HepG2 (cell line): Measurements from ENCODE around the gene GPM6B. TPM values are rescaled to one million over a fixed set of nuclear protein-coding genes. Genes with fewer than 3 reads are reported as not detected.

Source experiments
- ATAC-seq: fragments of 200-7000 bp; cut with Tn5 transposase; 3 replicates; pipeline ENCODE4 v1.9.1; 2020; ENCODE audit warnings: mild to moderate bottlenecking, moderate library complexity
- BruUV-seq: library from RNA; stranded (reverse); fragments of 400-500 nt; replicated peaks from 2 replicates; lab custom pipeline; 2021; lab: Mats Ljungman, UMichigan
- CTCF ChIA-PET: fragments of 300-600 bp; formaldehyde crosslinking; extraction: SDS; loops from one replicate; lab custom pipeline; 2021; ENCODE audit warnings: low total read pairs, inconsistent platforms, low intra/inter-chr PET ratio; lab: Yijun Ruan, JAX
- POLR2A ChIA-PET: fragments of 350-600 bp; sonication (Branson Sonifier 250); formaldehyde crosslinking; loops from one replicate; lab custom pipeline; 2020; ENCODE audit warnings: antibody characterized with exemption, inconsistent platforms; lab: Yijun Ruan, JAX
- DNase-seq: peaks from one replicate; pipeline ENCODE4 v3.0.0-alpha.2; 2015; ENCODE audit warnings: low spot score
- FAIRE-seq: peaks from 3 replicates; lab custom pipeline; 2011; peaks lifted over from hg19 to GRCh38; lab: Jason Lieb, UNC
- H2AFZ ChIP-seq: one replicate; pipeline ENCODE4 v1.6.1; 2011; ENCODE audit warnings: low read length, inconsistent platforms
- H3K27ac ChIP-seq: fragments of 300-600 bp; 3 replicates; pipeline ENCODE4 v1.8.0; 2011; ENCODE audit warnings: mixed run types, mild to moderate bottlenecking, mixed read lengths, low read length, inconsistent platforms; ENCODE audit not compliant: insufficient read depth; ENCODE audit errors: extremely low read length
- H3K27me3 ChIP-seq, 2 experiments: fragments of 200-600 bp in 1 of 2; 2 replicates in 1 of 2; 3 replicates in 1 of 2; pipeline versions ENCODE4 v1.6.0 to v1.8.0; 2011; ENCODE audit warnings: low read length in 2 of 2, mild to moderate bottlenecking in 2 of 2, moderate library complexity in 2 of 2, inconsistent platforms in 1 of 2; ENCODE audit not compliant: insufficient read depth in 2 of 2, control insufficient read depth in 1 of 2
- H3K36me3 ChIP-seq, 2 experiments: fragments of 200-600 bp in 1 of 2; replicated peaks in 1 of 2; 2 replicates in 1 of 2; 3 replicates in 1 of 2; pipeline versions ENCODE4 v1.5.1 to v1.8.0; 2011; ENCODE audit warnings: low read length in 2 of 2, inconsistent platforms in 1 of 2; ENCODE audit not compliant: insufficient read depth in 2 of 2, control insufficient read depth in 1 of 2
- H3K4me1 ChIP-seq: 2 replicates; pipeline ENCODE4 v1.5.1; 2012; ENCODE audit warnings: low read length, inconsistent platforms; ENCODE audit not compliant: insufficient read depth
- H3K4me2 ChIP-seq: 2 replicates; pipeline ENCODE4 v1.6.0; 2011; ENCODE audit warnings: low read depth, low read length, inconsistent platforms
- H3K4me3 ChIP-seq, 3 experiments: fragments of 200-600 bp in 1 of 3; sonication (generic), shearing (Covaris generic) in 1 of 3; replicated peaks in 1 of 3; 2 replicates each; pipeline ENCODE4 v1.5.1; 2011 to 2016; ENCODE audit warnings: low read length in 3 of 3, inconsistent platforms in 2 of 3, low read depth in 2 of 3, mild to moderate bottlenecking in 2 of 3, control low read depth in 1 of 3, mixed read lengths in 1 of 3; ENCODE audit not compliant: insufficient read depth in 1 of 3
- H3K79me2 ChIP-seq: one replicate; pipeline ENCODE4 v1.6.1; 2011; ENCODE audit warnings: low read length, inconsistent platforms; ENCODE audit not compliant: insufficient read depth
- H3K9ac ChIP-seq: 2 replicates; pipeline ENCODE4 v1.6.0; 2011; ENCODE audit warnings: mild to moderate bottlenecking, low read depth, low read length, inconsistent platforms; ENCODE audit not compliant: insufficient read depth
- H3K9me3 ChIP-seq: 2 replicates; pipeline ENCODE4 v1.5.1; 2012; ENCODE audit warnings: mild to moderate bottlenecking, low read length
- H4K20me1 ChIP-seq: 2 replicates; pipeline ENCODE4 v1.6.0; 2011; ENCODE audit warnings: inconsistent platforms, mild to moderate bottlenecking, low read length, moderate library complexity; ENCODE audit not compliant: insufficient read depth
- ARNT ChIP-seq: fragments of 450-650 bp; IDR thresholded peaks from 2 replicates; pipeline ENCODE4 v1.6.1; 2017
- ETS1 ChIP-seq: sonication (generic); formaldehyde crosslinking; IDR thresholded peaks from 2 replicates; pipeline ENCODE4 v1.4.0; 2020; ENCODE audit warnings: missing genetic modification reagents
- GZF1 ChIP-seq: sonication (generic); formaldehyde crosslinking; IDR thresholded peaks from 2 replicates; pipeline ENCODE4 v1.5.1; 2020; ENCODE audit warnings: mild to moderate bottlenecking, missing genetic modification reagents
- ISL2 ChIP-seq: sonication (generic); formaldehyde crosslinking; IDR thresholded peaks from 2 replicates; pipeline ENCODE4 v1.5.0; 2020; ENCODE audit warnings: missing genetic modification reagents
- MTF2 ChIP-seq: sonication (generic); formaldehyde crosslinking; IDR thresholded peaks from 2 replicates; pipeline ENCODE4 v1.5.0; 2020; ENCODE audit warnings: missing genetic modification reagents, borderline replicate concordance
- NONO ChIP-seq, 2 experiments: fragments of 450-650 bp in 1 of 2; sonication (generic) in 1 of 2; formaldehyde crosslinking in 1 of 2; IDR thresholded peaks in 1 of 2; conservative IDR thresholded peaks in 1 of 2; 2 replicates each; pipeline versions ENCODE4 v1.6.1 to v1.8.0; 2017 to 2022; ENCODE audit warnings: mild to moderate bottlenecking in 1 of 2, missing genetic modification reagents in 1 of 2, moderate library complexity in 1 of 2
- SAP130 ChIP-seq: IDR thresholded peaks from 2 replicates; pipeline ENCODE4 v1.6.1; 2016; ENCODE audit warnings: low read depth
- SNAPC5 ChIP-seq: sonication (generic); formaldehyde crosslinking; IDR thresholded peaks from 2 replicates; pipeline ENCODE4 v1.8.1; 2023; ENCODE audit warnings: mild to moderate bottlenecking, missing genetic modification reagents, borderline replicate concordance
- SRSF9 ChIP-seq: fragments of 200-400 bp; formaldehyde crosslinking; IDR thresholded peaks from 2 replicates; pipeline ENCODE4 v1.6.1; 2018; ENCODE audit warnings: borderline replicate concordance, mild to moderate bottlenecking, low read depth, low read length; ENCODE audit not compliant: insufficient read depth, poor library complexity, severe bottlenecking
- TFDP1 ChIP-seq: IDR thresholded peaks from 2 replicates; pipeline ENCODE4 v1.6.1; 2016; ENCODE audit warnings: missing compliant biosample characterization, missing genetic modification reagents, borderline replicate concordance
- USF2 ChIP-seq, 2 experiments: sonication (generic) in 1 of 2; formaldehyde crosslinking in 1 of 2; IDR thresholded peaks; 2 replicates each; pipeline versions ENCODE4 v1.5.1 to v1.6.1; 2011 to 2020; ENCODE audit warnings: borderline replicate concordance in 1 of 2, low read depth in 1 of 2, low read length in 1 of 2, mild to moderate bottlenecking in 1 of 2, missing genetic modification reagents in 1 of 2, moderate library complexity in 1 of 2
- ZEB1 ChIP-seq: IDR thresholded peaks from 2 replicates; pipeline ENCODE4 v1.6.1; 2012; ENCODE audit warnings: mild to moderate bottlenecking, low read depth, inconsistent platforms; ENCODE audit not compliant: insufficient replicate concordance
- ZNF24 ChIP-seq: fragments of 450-650 bp; IDR thresholded peaks from 2 replicates; pipeline ENCODE4 v1.6.1; 2017; ENCODE audit warnings: antibody characterized with exemption, mild to moderate bottlenecking
- ZNF792 ChIP-seq: IDR thresholded peaks from 2 replicates; pipeline ENCODE4 v1.6.1; 2016
- WGBS: methylation state at CpG from one replicate; pipeline ENCODE4 v1.1.6; 2017; ENCODE audit warnings: low lambda C conversion rate; 5-methylcytosine and 5-hydroxymethylcytosine counted together
- in situ Hi-C: cut with HindIII; loops from 2 replicates; pipeline ENCODE4 v1.10.0; 2017; ENCODE audit warnings: low pct_unique_long_range_greater_than_20kb; ENCODE audit not compliant: extremely low pct_ligation_motif_present
- intact Hi-C: fragments of 100-400 bp; cut with micrococcal nuclease; formaldehyde crosslinking; loops from one replicate; pipeline ENCODE4 v1.10.0; 2022; ENCODE audit not compliant: unreplicated experiment
- polyA plus RNA-seq, 8 experiments: library from polyadenylated mRNA; depleted of rRNA in 3 of 8; stranded (reverse) in 7 of 8; unstranded in 1 of 8; fragments of >200 nt; fragmentation: Illumina TruSeq in 4 of 8; extraction: Trizol in 4 of 8; gene quantifications; 2 replicates each; pipeline versions ENCODE4 v1.2.1 to v1.2.3, GENCODE V29; 2011 to 2016; ENCODE audit warnings: low read depth in 4 of 8, missing spikeins in 1 of 8, mixed read lengths in 1 of 8; ENCODE audit not compliant: insufficient read depth in 1 of 8
- total RNA-seq, 5 experiments: library from RNA; depleted of rRNA; stranded (reverse); fragments of >200 nt; fragmentation: Illumina TruSeq; extraction: Trizol; gene quantifications; 2 replicates each; pipeline ENCODE4 v1.2.3, GENCODE V29; 2016; ENCODE audit warnings: low read depth in 1 of 5

The GPM6B gene
- total and polyA plus RNA-seq, 2 of the 13 experiments (the other 11 are each of a cell fraction or from before 2014, with no cell fraction given), result not detected

GRCh38 chrX:13734278-13735172 is 82.4 kb downstream of the GPM6B start, which contains the start of the genes OFD1 and TRAPPC2 (continued):
- no peak for TF ChIP-seq NONO (IDR thresholded peaks at IDR 0.05)
- peak; percentile 65; the same call in 1 of the 2 replicates for TF ChIP-seq NONO (CRISPR knock-in tag; conservative IDR thresholded peaks at IDR 0.05)
- TF ChIP-seq ZEB1, result peak; percentile 62
- 0 out of 2 replicates have a peak, but pooled peaks have one; percentile 21 for TF ChIP-seq ZNF792 (CRISPR knock-in tag)

- H3K4me2 ChIP-seq, result peak overlapping the region; percentile 81
- 3% methylated on average over 4 of the region's 4 CpGs for WGBS
- POLR2A ChIA-PET, result interaction anchor here (1.2 to 1.8 kb wide), 3 partner anchors 45 to 82 kb away, joined by 3 to 11 read pairs (median 4); partner anchors contain the start of gene RAB9A
- peaks cover 19% of the 10 kb centered on the region for H3K79me2 ChIP-seq
- no peak for FAIRE-seq
- H3K9me3 ChIP-seq, result no peaks in the 10 kb centered on the region
- CTCF ChIA-PET, result no interaction called here
- H3K4me1 ChIP-seq, result peaks cover 15% of the 10 kb centered on the region
- peak overlapping the region; percentile 88 for H3K27ac ChIP-seq
- H4K20me1 ChIP-seq, result no peaks in the 10 kb centered on the region
- no peak for ATAC-seq
- no peaks in the 10 kb centered on the region; a peak in 1 of 5 replicates for H3K27me3 ChIP-seq
- DNase-seq, result no peak
- H3K9ac ChIP-seq, result peak overlapping the region; percentile 85
- no TSS peak for BruUV-seq
- H3K36me3 ChIP-seq, result no peaks in the 10 kb centered on the region
- in situ Hi-C loops (no loop called here), intact Hi-C loops (loop anchor here (10.0 kb wide), 1 partner anchor 229 kb away; no protein-coding TSS in a partner anchor)
- H2AFZ ChIP-seq, result no peak overlapping the region
- H3K4me3 ChIP-seq, result peak overlapping the region; percentile 72 to 79 (median 75); a peak in 5 of 6 replicates
- TF ChIP-seq TFDP1 (CRISPR knock-in tag) (no peak), ARNT (no peak), SAP130 (CRISPR knock-in tag) (no peak), GZF1 (CRISPR knock-in tag) (no peak), ISL2 (CRISPR knock-in tag) (no peak), MTF2 (no peak), SNAPC5 (CRISPR knock-in tag) (no peak), SRSF9 (no peak), ETS1 (CRISPR knock-in tag) (no peak), ZNF24 (no peak), USF2 (IDR thresholded peaks at IDR 0.05; ENCODE audit: low read depth, low read length) (no peak), USF2 (CRISPR knock-in tag; IDR thresholded peaks at IDR 0.05; ENCODE audit: borderline replicate concordance) (no peak)
These were observed 83.4 kb downstream of the GPM6B start for GRCh38 chrX:13733506-13733905.
